Measurements from ENCODE around the gene MED27.

- TF ChIP-seq, protein P1, sequence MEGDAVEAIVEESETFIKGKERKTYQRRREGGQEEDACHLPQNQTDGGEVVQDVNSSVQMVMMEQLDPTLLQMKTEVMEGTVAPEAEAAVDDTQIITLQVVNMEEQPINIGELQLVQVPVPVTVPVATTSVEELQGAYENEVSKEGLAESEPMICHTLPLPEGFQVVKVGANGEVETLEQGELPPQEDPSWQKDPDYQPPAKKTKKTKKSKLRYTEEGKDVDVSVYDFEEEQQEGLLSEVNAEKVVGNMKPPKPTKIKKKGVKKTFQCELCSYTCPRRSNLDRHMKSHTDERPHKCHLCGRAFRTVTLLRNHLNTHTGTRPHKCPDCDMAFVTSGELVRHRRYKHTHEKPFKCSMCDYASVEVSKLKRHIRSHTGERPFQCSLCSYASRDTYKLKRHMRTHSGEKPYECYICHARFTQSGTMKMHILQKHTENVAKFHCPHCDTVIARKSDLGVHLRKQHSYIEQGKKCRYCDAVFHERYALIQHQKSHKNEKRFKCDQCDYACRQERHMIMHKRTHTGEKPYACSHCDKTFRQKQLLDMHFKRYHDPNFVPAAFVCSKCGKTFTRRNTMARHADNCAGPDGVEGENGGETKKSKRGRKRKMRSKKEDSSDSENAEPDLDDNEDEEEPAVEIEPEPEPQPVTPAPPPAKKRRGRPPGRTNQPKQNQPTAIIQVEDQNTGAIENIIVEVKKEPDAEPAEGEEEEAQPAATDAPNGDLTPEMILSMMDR (IDR thresholded peaks at IDR 0.05) = no peak
- TF ChIP-seq POLR2A (IDR thresholded peaks at IDR 0.05) = no peak
Observed at GRCh38 chr9:132015866-132016265, 63.8 kb downstream of the MED27 start.
